Osteoblast (primary cell): ENCODE results near the gene DMWD. TPM values are rescaled to one million over a fixed set of nuclear protein-coding genes. Genes with fewer than 3 reads are reported as not detected.
A peak's percentile ranks its signal among the peaks of the same experiment; 100 is the strongest.

Experiments
- DNase-seq: peaks from one replicate; pipeline ENCODE4 v3.0.0; 2011; ENCODE audit warnings: low spot score, mixed read lengths; ENCODE audit not compliant: insufficient read length; ENCODE audit errors: missing footprints
- H2AFZ ChIP-seq: 2 replicates; pipeline ENCODE4 v1.6.0; 2011; ENCODE audit warnings: mild to moderate bottlenecking, low read length
- H3K27ac ChIP-seq: 2 replicates; pipeline ENCODE4 v1.5.1; 2011; ENCODE audit warnings: mild to moderate bottlenecking, low read depth, low read length, moderate library complexity
- H3K27me3 ChIP-seq: 2 replicates; pipeline ENCODE4 v1.6.0; 2012; ENCODE audit warnings: mild to moderate bottlenecking, control low read depth, inconsistent platforms, low read length, moderate library complexity; ENCODE audit not compliant: insufficient read depth
- H3K36me3 ChIP-seq: 2 replicates; pipeline ENCODE4 v1.5.1; 2011; ENCODE audit warnings: mild to moderate bottlenecking, low read length, control low read depth, moderate library complexity; ENCODE audit not compliant: insufficient read depth
- H3K4me1 ChIP-seq: 2 replicates; pipeline ENCODE4 v1.5.1; 2011; ENCODE audit warnings: mild to moderate bottlenecking, low read length, control low read depth, moderate library complexity; ENCODE audit not compliant: insufficient read depth
- H3K4me2 ChIP-seq: 2 replicates; pipeline ENCODE4 v1.6.0; 2011; ENCODE audit warnings: mild to moderate bottlenecking, low read length; ENCODE audit not compliant: insufficient read depth
- H3K4me3 ChIP-seq: fragments of 200-600 bp; sonication (generic); 3 replicates; pipeline ENCODE4 v1.5.1; 2012; ENCODE audit warnings: mild to moderate bottlenecking, low read length, inconsistent platforms; ENCODE audit not compliant: insufficient read depth
- H3K79me2 ChIP-seq: 2 replicates; pipeline ENCODE4 v1.6.0; 2012; ENCODE audit warnings: mild to moderate bottlenecking, low read length, control low read depth, inconsistent platforms; ENCODE audit not compliant: insufficient read depth
- H3K9me3 ChIP-seq: 2 replicates; pipeline ENCODE4 v1.5.1; 2011; ENCODE audit warnings: low read depth, low read length, control low read depth
- H4K20me1 ChIP-seq: 2 replicates; pipeline ENCODE4 v1.6.0; 2012; ENCODE audit warnings: mild to moderate bottlenecking, low read length, control low read depth; ENCODE audit not compliant: insufficient read depth
- total RNA-seq: library from RNA; depleted of rRNA; stranded (reverse); fragments of >200 nt; gene quantifications from 2 replicates; pipeline ENCODE4 v1.2.3, GENCODE V29; 2012
- TF ChIP-seq, protein P1 (sequence below): IDR thresholded peaks from 2 replicates; pipeline ENCODE4 v1.5.1; 2011; ENCODE audit warnings: mild to moderate bottlenecking, low read depth, low read length, moderate library complexity; ENCODE audit errors: extremely low read depth

Gene DMWD
- total RNA-seq, 1 donor, result 48.5 TPM

DNA sequence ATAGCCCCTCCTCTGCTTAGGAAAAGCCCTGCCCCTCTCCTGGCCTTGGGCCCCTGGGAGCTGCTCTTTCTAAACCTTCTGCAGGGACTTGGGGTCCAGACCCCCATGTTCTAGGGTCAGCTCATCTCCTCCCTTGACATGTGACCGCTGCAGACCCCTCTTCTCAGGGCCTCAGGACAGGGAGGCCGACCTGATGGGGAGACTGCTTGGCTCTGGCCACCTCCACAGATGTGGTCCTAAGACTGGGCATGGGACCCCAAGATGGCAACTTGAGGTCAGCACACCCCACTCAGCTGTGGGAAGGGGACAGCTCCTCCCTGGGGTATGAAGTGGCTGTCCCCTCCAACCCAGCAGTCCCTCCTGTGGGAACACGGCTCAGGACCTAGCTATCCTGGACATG is 19.7 kb downstream of the DMWD start:
- H3K79me2 ChIP-seq, result no peaks in the 10 kb centered on the region
- H3K27ac ChIP-seq, result no peak overlapping the region
- peaks cover 48% of the 10 kb centered on the region for H3K36me3 ChIP-seq
- TF ChIP-seq, protein P1, sequence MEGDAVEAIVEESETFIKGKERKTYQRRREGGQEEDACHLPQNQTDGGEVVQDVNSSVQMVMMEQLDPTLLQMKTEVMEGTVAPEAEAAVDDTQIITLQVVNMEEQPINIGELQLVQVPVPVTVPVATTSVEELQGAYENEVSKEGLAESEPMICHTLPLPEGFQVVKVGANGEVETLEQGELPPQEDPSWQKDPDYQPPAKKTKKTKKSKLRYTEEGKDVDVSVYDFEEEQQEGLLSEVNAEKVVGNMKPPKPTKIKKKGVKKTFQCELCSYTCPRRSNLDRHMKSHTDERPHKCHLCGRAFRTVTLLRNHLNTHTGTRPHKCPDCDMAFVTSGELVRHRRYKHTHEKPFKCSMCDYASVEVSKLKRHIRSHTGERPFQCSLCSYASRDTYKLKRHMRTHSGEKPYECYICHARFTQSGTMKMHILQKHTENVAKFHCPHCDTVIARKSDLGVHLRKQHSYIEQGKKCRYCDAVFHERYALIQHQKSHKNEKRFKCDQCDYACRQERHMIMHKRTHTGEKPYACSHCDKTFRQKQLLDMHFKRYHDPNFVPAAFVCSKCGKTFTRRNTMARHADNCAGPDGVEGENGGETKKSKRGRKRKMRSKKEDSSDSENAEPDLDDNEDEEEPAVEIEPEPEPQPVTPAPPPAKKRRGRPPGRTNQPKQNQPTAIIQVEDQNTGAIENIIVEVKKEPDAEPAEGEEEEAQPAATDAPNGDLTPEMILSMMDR, result no peak
- H3K4me3 ChIP-seq, result no peak overlapping the region
- H4K20me1 ChIP-seq, result peaks cover 14% of the 10 kb centered on the region
- DNase-seq, result peak; percentile 45
- no peak overlapping the region for H2AFZ ChIP-seq
- no peaks in the 10 kb centered on the region for H3K27me3 ChIP-seq
- H3K9me3 ChIP-seq, result no peaks in the 10 kb centered on the region
- no peak overlapping the region for H3K4me2 ChIP-seq
- H3K4me1 ChIP-seq, result peaks cover 9% of the 10 kb centered on the region

DNA sequence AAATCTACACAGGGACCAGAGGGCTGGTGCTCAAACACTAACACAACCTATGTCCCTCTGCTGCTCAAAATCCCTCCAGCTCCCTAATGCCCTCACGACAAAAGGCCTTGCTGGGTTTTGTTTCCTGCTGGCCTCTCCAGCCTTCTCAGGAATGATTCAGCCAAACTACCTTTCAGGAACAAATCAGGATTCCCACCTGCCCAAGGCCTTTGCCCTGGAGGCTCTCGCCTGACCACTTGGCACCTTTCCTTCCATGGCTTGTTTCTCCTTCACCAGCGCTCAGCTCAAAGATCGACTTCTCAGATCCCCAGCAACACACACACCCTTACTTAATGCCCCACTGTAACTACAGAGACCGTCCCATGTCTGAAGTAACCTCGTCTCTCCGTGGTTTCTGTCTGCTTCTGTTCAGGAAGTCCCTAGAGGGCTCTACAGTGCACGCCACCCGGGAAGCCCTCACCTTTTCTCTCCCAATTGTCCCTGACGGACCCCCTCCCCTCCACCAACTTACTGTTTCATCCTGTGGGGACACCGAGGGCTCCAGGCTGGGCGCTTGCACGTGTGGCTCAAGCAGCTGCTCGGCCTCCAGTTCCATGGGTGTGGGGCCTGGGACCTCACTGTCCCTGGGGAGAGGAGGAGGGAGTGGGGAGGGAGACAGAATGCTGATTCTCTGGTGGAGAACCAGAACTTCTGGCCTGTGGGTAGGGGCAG is 20.4 kb downstream of the DMWD start:
- Histone ChIP-seq H3K27ac (no peak overlapping the region), H3K9me3 (no peaks in the 10 kb centered on the region), H3K4me2 (no peak overlapping the region), H4K20me1 (peaks cover 11% of the 10 kb centered on the region), H2AFZ (no peak overlapping the region), H3K27me3 (no peaks in the 10 kb centered on the region), H3K4me3 (no peak overlapping the region), H3K4me1 (peaks cover 9% of the 10 kb centered on the region), H3K36me3 (peaks cover 41% of the 10 kb centered on the region), H3K79me2 (no peaks in the 10 kb centered on the region)
- TF ChIP-seq, protein P1, result no peak
- peak; percentile 88 for DNase-seq

DNA sequence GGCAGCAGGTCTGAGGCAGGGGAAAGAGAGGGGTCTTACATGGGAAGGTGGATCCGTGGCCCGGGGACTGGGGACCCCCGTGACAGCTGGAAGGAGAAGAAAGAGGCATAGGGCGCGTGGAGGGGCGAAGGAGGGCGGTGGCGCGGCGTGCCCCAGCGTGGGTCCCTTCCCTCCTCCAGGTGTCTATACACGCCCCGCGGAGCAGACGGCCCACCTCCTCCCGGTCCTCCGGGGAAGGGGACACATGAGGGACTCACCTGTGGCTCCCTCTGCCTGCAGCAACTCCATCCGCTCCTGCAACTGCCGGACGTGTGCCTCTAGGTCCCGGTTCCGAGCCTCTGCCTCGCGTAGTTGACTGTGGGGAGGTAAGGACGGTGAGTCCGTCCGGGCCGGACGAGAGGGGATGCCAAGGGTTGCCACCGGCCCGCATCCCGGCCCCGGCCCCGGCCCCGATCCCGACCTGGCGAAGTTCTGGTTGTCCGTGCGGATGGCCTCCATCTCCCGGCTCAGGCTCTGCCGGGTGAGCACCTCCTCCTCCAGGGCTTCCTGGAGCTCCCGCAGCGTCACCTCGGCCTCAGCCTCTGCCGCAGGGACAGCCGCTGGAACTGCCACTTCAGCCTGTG is 21.2 kb downstream of the DMWD start:
- Histone ChIP-seq H3K27me3 (no peaks in the 10 kb centered on the region), H3K27ac (no peak overlapping the region), H3K79me2 (no peaks in the 10 kb centered on the region), H3K4me1 (peaks cover 17% of the 10 kb centered on the region), H4K20me1 (peaks cover 11% of the 10 kb centered on the region), H3K4me2 (peak overlapping the region; percentile 87), H3K4me3 (no peak overlapping the region), H2AFZ (no peak overlapping the region), H3K36me3 (peaks cover 34% of the 10 kb centered on the region), H3K9me3 (no peaks in the 10 kb centered on the region)
- TF ChIP-seq, protein P1, result no peak
- no peak for DNase-seq

DNA sequence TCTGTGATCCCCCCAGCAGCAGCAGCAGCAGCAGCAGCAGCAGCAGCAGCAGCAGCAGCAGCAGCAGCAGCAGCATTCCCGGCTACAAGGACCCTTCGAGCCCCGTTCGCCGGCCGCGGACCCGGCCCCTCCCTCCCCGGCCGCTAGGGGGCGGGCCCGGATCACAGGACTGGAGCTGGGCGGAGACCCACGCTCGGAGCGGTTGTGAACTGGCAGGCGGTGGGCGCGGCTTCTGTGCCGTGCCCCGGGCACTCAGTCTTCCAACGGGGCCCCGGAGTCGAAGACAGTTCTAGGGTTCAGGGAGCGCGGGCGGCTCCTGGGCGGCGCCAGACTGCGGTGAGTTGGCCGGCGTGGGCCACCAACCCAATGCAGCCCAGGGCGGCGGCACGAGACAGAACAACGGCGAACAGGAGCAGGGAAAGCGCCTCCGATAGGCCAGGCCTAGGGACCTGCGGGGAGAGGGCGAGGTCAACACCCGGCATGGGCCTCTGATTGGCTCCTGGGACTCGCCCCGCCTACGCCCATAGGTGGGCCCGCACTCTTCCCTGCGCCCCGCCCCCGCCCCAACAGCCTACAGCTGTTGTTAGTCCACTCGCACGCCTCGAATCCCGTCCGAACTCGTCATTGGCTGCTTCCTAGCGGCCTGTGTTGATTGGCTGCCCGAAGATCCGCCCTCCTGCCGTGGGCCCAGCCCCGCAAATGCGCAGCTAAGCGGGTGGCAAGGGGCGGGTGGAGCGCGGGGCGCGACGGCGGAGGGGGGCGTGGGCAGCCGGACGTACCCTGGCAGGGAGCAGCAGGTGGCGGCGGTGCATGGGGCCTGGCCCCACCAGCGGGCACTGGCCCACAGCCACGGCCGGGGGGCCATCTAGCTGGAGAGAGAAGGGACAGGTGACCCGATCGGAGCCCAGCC is 22.2 kb downstream of the DMWD start:
- TF ChIP-seq, protein P1, result peak; percentile 77
- H3K36me3 ChIP-seq, result peaks cover 34% of the 10 kb centered on the region
- peak overlapping the region; percentile 47 for H3K27ac ChIP-seq
- H3K27me3 ChIP-seq, result no peaks in the 10 kb centered on the region
- H3K4me1 ChIP-seq, result peaks cover 23% of the 10 kb centered on the region
- peak; percentile 100 for DNase-seq
- peak overlapping the region; percentile 76 for H3K4me3 ChIP-seq
- peak overlapping the region; percentile 87 for H3K4me2 ChIP-seq
- peaks cover 8% of the 10 kb centered on the region for H3K79me2 ChIP-seq
- H3K9me3 ChIP-seq, result no peaks in the 10 kb centered on the region
- H2AFZ ChIP-seq, result no peak overlapping the region
- peaks cover 11% of the 10 kb centered on the region for H4K20me1 ChIP-seq
